Measurements from ENCODE around the gene SLC7A8.

SLC7A8 gene

DNA sequence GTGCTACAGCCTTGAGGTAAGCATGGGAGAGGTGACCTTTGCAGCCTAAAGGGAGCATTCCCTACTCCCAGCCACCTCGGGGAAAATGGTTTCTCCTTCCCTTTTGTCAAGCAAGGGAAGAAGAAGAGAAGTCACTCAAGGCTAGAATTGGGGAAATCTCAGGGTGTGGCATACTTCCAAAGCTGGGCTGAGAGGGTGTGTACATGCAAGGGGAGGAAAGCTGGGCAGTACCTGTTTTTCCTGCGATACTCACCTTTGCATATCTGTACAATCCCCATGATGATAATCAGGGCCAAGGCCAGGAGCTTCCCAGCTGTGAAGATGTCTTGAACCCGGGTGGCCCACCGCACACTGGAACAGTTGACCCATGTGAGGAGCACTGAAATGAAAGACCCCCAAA, 40.6 kb downstream of the SLC7A8 start:
- no peak for DNase-seq (ENCODE audit: low read depth)
- no peak overlapping the region for H3K4me3 ChIP-seq (ENCODE audit: low read length)
- TF ChIP-seq CTCF (conservative IDR thresholded peaks at IDR 0.05; ENCODE audit: low read depth, low read length), result no peak

GRCh38 chr14:23141706-23142444, 41.6 kb downstream of the SLC7A8 start:
- no peak for TF ChIP-seq CTCF (conservative IDR thresholded peaks at IDR 0.05; ENCODE audit: low read depth, low read length)
- DNase-seq (ENCODE audit: low read depth), result peak; percentile 97
- H3K4me3 ChIP-seq (ENCODE audit: low read length), result no peak overlapping the region

DNA sequence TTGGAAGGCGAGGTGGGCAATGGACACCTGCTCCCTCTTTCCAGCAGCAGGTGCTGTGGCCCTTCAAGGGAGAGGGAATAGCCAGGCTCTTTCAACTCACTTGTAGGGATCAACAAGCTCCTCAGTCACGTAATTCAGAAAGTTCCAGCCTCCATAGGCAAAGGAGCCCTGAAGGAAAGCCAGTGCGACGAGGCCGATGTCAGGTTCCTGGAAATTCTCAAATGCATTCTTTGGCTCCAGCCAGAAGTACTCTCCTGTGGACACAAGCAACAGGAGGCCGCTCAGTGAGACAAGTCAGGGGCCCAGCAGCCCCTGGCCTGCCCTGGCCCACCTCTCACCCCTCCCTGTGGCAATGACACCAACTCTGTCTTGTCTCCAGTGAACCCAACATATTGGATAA, 43.1 kb downstream of the SLC7A8 start:
- no peak overlapping the region for H3K4me3 ChIP-seq (ENCODE audit: low read length)
- no peak for DNase-seq (ENCODE audit: low read depth)
- peak; percentile 12 for TF ChIP-seq CTCF (conservative IDR thresholded peaks at IDR 0.05; ENCODE audit: low read depth, low read length)

GRCh38 chr14:23139874-23140273, 43.6 kb downstream of the SLC7A8 start:
- DNase-seq (ENCODE audit: low read depth), result no peak
- H3K4me3 ChIP-seq (ENCODE audit: low read length), result no peak overlapping the region
- no peak for TF ChIP-seq CTCF (conservative IDR thresholded peaks at IDR 0.05; ENCODE audit: low read depth, low read length)

DNA sequence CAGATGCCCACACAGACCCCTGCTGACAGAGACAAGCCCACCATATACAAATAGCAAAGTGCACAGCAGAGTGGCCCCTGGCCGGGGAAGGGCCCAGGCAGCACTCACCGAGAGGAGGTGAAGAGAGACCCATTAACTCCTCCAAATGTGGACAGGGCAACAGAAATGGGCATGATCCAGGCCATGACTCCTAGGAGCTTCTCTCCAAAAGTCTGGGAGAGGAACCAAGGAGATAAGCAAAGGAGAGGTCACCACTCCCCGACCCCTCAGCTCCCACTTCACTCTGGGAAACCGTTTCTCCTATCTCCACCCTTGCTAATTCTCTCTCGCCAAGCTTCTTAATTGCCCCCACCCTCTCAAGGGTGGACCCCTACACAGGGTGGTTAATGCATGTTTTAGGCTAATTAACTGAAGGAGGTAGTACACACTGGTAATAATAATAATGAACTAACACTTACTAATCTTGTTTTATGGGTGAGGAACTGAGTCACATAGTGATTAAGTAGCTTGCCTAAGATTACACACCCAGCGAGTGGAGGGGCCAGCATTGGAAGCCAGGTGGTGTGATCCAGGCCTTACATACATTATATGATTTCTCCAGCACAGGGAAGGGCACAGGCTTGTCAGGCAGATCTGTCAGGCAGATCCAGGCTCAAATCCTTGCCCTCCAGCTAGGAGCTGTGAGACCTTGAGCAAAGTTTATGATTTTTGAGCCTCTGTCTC, 45.5 kb downstream of the SLC7A8 start:
- no peak overlapping the region for H3K4me3 ChIP-seq (ENCODE audit: low read length)
- no peak for DNase-seq (ENCODE audit: low read depth)
- TF ChIP-seq CTCF (conservative IDR thresholded peaks at IDR 0.05; ENCODE audit: low read depth, low read length), result no peak

GRCh38 chr14:23137192-23137812, 46.2 kb downstream of the SLC7A8 start:
- TF ChIP-seq CTCF (conservative IDR thresholded peaks at IDR 0.05; ENCODE audit: low read depth, low read length), result no peak
- H3K4me3 ChIP-seq (ENCODE audit: low read length), result no peak overlapping the region
- no peak for DNase-seq (ENCODE audit: low read depth)
